B cell (primary cell): ENCODE results near the gene LIN9.

Experiments used
- CTCF ChIP-seq: fragments of 200-600 bp; IDR thresholded peaks from one replicate; pipeline ENCODE4 v1.8.0; 2022; ENCODE audit warnings: antibody characterized with exemption, mild to moderate bottlenecking
- EZH2 ChIP-seq: IDR thresholded peaks from 2 replicates; pipeline ENCODE4 v1.6.1; 2012; ENCODE audit warnings: borderline replicate concordance, low read depth, mild to moderate bottlenecking, moderate library complexity, low read length; ENCODE audit not compliant: insufficient read depth, poor library complexity, severe bottlenecking

- TF ChIP-seq CTCF (no peak), EZH2 (no peak)
Observed at GRCh38 chr1:226349801-226350518, 41.0 kb upstream of the LIN9 start.
